ENCODE measurements around the gene FAM3D.

FAM3D gene

DNA sequence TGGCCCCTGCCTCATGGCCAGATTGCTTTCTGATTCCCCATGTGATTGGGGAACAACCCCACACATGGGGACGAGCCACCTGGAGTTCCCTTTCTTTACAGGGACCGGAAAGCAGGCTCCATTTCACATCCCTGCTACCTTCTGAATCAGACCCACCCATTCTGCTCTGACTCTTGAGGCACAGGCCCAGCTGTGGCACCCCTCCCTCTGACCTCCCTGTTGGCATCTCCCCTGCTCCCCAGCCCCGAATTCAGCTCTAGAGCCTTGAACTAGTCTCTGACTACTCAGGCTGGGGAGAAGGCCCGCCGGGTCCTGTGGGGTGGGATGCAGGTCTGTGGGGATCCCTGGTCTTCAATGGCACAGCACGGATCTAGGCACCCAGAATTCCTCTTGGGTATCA lies 12.1 kb downstream of the FAM3D start:
- Mint-ChIP-seq H3K4me3 (no peak overlapping the region), H3K36me3 (ENCODE audit: low read depth) (no peaks in the 10 kb centered on the region), H3K27me3 (peaks cover 4% of the 10 kb centered on the region), H3K9me3 (no peaks in the 10 kb centered on the region), H3K27ac (no peak overlapping the region), H3K4me1 (no peaks in the 10 kb centered on the region)
- ATAC-seq (no peak), DNase-seq (no peak)

GRCh38 chr3:58652624-58653023 lies 13.9 kb downstream of the FAM3D start:
- Mint-ChIP-seq H3K36me3 (ENCODE audit: low read depth) (no peaks in the 10 kb centered on the region), H3K4me3 (no peak overlapping the region), H3K27ac (no peak overlapping the region), H3K4me1 (no peaks in the 10 kb centered on the region), H3K27me3 (peaks cover 4% of the 10 kb centered on the region), H3K9me3 (no peaks in the 10 kb centered on the region)
- DNase-seq (no peak), ATAC-seq (no peak)

GRCh38 chr3:58651276-58651675 lies 15.3 kb downstream of the FAM3D start:
- Mint-ChIP-seq H3K27me3 (peaks cover 4% of the 10 kb centered on the region), H3K36me3 (ENCODE audit: low read depth) (no peaks in the 10 kb centered on the region), H3K4me3 (no peak overlapping the region), H3K9me3 (no peaks in the 10 kb centered on the region), H3K27ac (no peak overlapping the region), H3K4me1 (no peaks in the 10 kb centered on the region)
- DNase-seq (no peak), ATAC-seq (no peak)

- H3K4me1 Mint-ChIP-seq = no peaks in the 10 kb centered on the region
- no peaks in the 10 kb centered on the region for H3K36me3 Mint-ChIP-seq (ENCODE audit: low read depth)
- H3K27ac Mint-ChIP-seq = no peak overlapping the region
- no peaks in the 10 kb centered on the region for H3K9me3 Mint-ChIP-seq
- DNase-seq = no peak
- ATAC-seq = no peak
- H3K27me3 Mint-ChIP-seq = peaks cover 3% of the 10 kb centered on the region
- no peak overlapping the region for H3K4me3 Mint-ChIP-seq
Measured at GRCh38 chr3:58647381-58648141, 19.0 kb downstream of the FAM3D start.

GRCh38 chr3:58646503-58646902 lies 20.1 kb downstream of the FAM3D start:
- DNase-seq = no peak
- Mint-ChIP-seq H3K27me3 (peaks cover 1% of the 10 kb centered on the region), H3K36me3 (ENCODE audit: low read depth) (no peaks in the 10 kb centered on the region), H3K27ac (no peak overlapping the region), H3K4me1 (no peaks in the 10 kb centered on the region), H3K9me3 (no peaks in the 10 kb centered on the region), H3K4me3 (no peak overlapping the region)
- no peak for ATAC-seq

- Mint-ChIP-seq H3K9me3 (no peaks in the 10 kb centered on the region), H3K27me3 (peaks cover 1% of the 10 kb centered on the region), H3K27ac (no peak overlapping the region), H3K4me3 (no peak overlapping the region), H3K36me3 (ENCODE audit: low read depth) (no peaks in the 10 kb centered on the region), H3K4me1 (no peaks in the 10 kb centered on the region)
- ATAC-seq (no peak), DNase-seq (no peak)
Measured at GRCh38 chr3:58645726-58646125, 20.8 kb downstream of the FAM3D start.

- Mint-ChIP-seq H3K36me3 (ENCODE audit: low read depth) (no peaks in the 10 kb centered on the region), H3K27ac (no peak overlapping the region), H3K4me1 (no peaks in the 10 kb centered on the region), H3K9me3 (no peaks in the 10 kb centered on the region), H3K4me3 (no peak overlapping the region), H3K27me3 (peaks cover 1% of the 10 kb centered on the region)
- DNase-seq (no peak), ATAC-seq (no peak)
Measured at GRCh38 chr3:58642846-58643245, 23.7 kb downstream of the FAM3D start.

GRCh38 chr3:58640700-58641372 lies 25.7 kb downstream of the FAM3D start:
- Mint-ChIP-seq H3K4me3 (no peak overlapping the region), H3K4me1 (no peaks in the 10 kb centered on the region), H3K36me3 (ENCODE audit: low read depth) (no peaks in the 10 kb centered on the region), H3K27me3 (peaks cover 1% of the 10 kb centered on the region), H3K9me3 (no peaks in the 10 kb centered on the region), H3K27ac (no peak overlapping the region)
- peak; percentile 90 for ATAC-seq
- DNase-seq = peak; percentile 71

- Mint-ChIP-seq H3K9me3 (no peaks in the 10 kb centered on the region), H3K36me3 (ENCODE audit: low read depth) (no peaks in the 10 kb centered on the region), H3K27me3 (peaks cover 1% of the 10 kb centered on the region), H3K4me3 (no peak overlapping the region), H3K4me1 (no peaks in the 10 kb centered on the region), H3K27ac (no peak overlapping the region)
- DNase-seq (no peak), ATAC-seq (no peak)
Measured at GRCh38 chr3:58639842-58640241, 26.7 kb downstream of the FAM3D start.

DNA sequence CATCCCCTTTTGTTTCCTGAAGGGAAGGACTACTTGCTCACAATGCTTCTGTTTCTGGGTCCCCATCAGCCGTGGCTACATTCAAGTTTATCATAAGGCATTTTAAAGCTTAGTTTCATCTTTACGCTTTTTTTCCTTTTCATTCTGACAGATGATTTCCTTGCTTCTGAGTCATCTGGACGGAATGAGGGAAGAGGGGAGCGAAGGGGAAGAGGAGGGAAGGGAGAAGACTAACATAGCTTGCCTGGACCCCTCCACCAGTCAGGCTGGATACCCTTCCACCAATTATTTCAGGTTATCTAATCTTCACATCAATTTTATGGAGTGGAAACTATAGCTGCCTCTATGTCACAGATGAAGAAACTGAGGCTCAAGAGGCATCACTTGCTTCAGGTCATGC lies 27.6 kb downstream of the FAM3D start:
- H3K9me3 Mint-ChIP-seq = no peaks in the 10 kb centered on the region

DNA sequence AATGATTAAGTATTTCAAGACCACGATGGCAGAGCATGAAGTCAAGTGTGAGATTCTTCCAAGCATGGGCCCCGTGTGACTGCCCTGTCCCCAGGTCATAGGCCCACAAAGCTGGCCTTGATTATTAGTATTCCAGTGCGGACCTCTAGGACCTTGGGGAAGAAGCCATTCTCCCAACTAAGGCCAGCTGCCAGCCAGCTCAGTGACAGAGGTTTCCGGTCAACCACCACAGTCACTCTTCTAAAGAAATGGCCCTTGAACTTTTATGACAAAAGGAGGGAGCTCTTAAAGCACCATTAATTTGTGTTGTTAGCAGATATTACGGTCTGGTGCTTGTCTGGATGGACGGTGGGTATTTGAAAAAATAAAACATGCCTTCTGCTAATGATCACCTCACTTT lies 28.0 kb downstream of the FAM3D start:
- ATAC-seq (no peak), DNase-seq (no peak)
- Mint-ChIP-seq H3K27ac (no peak overlapping the region), H3K4me1 (no peaks in the 10 kb centered on the region), H3K4me3 (no peak overlapping the region), H3K27me3 (peaks cover 1% of the 10 kb centered on the region), H3K9me3 (no peaks in the 10 kb centered on the region), H3K36me3 (ENCODE audit: low read depth) (no peaks in the 10 kb centered on the region)

More for the DNA sequence above, 27.6 kb downstream of the FAM3D start:
- Mint-ChIP-seq H3K27ac (no peak overlapping the region), H3K36me3 (ENCODE audit: low read depth) (no peaks in the 10 kb centered on the region), H3K4me3 (no peak overlapping the region), H3K4me1 (no peaks in the 10 kb centered on the region), H3K27me3 (peaks cover 1% of the 10 kb centered on the region)
- no peak for DNase-seq
- no peak for ATAC-seq

GRCh38 chr3:58637509-58637908 lies 29.1 kb downstream of the FAM3D start:
- H3K4me3 Mint-ChIP-seq = no peak overlapping the region
- no peak overlapping the region for H3K27ac Mint-ChIP-seq
- H3K27me3 Mint-ChIP-seq = no peaks in the 10 kb centered on the region
- ATAC-seq (no peak), DNase-seq (no peak)
- H3K9me3 Mint-ChIP-seq = no peaks in the 10 kb centered on the region
- no peaks in the 10 kb centered on the region for H3K36me3 Mint-ChIP-seq (ENCODE audit: low read depth)
- no peaks in the 10 kb centered on the region for H3K4me1 Mint-ChIP-seq

DNA sequence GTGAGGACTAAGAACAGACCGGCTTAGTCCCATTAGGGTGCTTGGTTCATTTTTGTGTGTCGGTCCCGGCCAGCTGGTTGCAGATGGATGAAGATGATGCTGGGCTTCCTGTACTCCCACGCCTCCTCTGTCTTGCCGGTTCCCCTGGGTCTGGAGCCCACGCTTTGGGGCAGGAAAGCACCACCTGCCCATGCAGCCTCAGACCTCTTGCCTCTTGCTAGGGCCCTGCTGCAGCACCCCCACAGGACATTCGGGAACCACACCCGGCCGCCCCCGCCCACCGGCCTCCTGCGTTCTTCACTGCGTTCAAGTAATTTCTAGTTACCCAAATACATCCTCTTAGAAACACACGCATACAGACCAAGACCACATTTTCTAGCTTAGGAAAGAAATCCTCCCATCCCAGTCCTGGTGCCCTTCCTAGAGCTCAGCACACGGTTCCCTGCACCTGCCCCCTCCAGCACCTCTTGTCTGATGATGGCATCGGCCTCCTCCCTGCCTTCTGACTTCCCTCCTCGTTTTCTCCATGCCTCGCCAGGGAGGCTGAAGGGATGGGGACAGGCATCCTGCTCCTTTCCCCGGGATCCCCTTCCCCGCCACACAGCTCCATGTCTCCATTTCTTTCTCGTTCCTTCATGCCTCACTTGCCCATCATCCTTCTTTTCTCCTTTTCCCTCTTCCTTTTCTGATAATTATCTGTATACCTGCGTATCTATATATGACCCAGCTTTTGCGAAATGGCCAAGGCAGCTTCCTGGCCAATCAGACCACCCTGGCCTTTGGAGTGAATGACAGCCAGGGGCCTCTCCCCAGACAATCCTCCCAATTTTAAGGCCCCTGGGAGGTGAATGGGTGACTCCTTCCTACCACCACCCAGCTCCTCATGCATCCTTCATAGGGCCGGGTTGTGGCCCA lies 30.9 kb downstream of the FAM3D start:
- no peaks in the 10 kb centered on the region for H3K4me1 Mint-ChIP-seq
- H3K9me3 Mint-ChIP-seq = no peaks in the 10 kb centered on the region
- ATAC-seq (no peak), DNase-seq (no peak)
- H3K27ac Mint-ChIP-seq = no peak overlapping the region
- H3K27me3 Mint-ChIP-seq = no peaks in the 10 kb centered on the region
- H3K36me3 Mint-ChIP-seq (ENCODE audit: low read depth) = no peaks in the 10 kb centered on the region
- H3K4me3 Mint-ChIP-seq = no peak overlapping the region

DNA sequence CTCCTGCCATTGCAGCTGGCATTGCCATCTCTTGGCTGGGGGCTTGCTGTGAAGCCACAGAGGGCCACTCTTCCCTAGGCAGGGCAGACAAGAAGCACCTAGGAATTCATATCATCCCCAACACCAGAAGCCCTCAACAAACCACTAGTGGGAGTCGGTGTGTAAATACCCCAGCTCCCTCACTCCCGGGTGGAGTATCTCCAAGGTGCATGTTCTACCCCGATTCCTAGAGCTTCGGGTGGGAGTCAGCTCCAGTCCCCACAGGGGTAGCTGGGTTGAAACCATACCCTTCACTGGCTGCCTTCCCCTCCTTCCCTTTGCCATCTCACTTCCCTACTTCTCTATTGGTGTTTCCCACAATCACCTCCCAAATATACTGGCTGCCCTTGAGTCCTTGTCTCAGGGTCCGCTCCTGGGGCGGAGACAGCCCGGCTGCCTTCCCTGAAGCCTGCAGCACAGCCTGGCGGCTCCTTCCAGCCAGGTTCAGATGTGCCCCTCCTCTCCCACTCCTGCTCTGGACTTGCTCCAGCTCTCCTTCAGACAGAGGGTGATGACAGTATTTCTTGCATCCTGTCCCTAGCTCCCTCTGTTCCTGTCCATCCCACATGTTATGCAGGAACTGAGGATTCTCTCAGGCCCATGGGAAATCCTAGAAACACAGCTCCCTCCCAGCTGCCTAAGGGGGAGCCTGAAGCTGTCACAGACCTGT lies 33.3 kb downstream of the FAM3D start:
- ATAC-seq (no peak), DNase-seq (no peak)
- no peaks in the 10 kb centered on the region for H3K4me1 Mint-ChIP-seq
- no peak overlapping the region for H3K4me3 Mint-ChIP-seq
- no peak overlapping the region for H3K27ac Mint-ChIP-seq
- no peaks in the 10 kb centered on the region for H3K36me3 Mint-ChIP-seq (ENCODE audit: low read depth)
- no peaks in the 10 kb centered on the region for H3K9me3 Mint-ChIP-seq
- no peaks in the 10 kb centered on the region for H3K27me3 Mint-ChIP-seq

Data from activated naive CD8-positive, alpha-beta T cell treated with anti-CD3 and anti-CD28 coated beads, Interleukin-2, amount 50 U/mL, for 24 hours (primary cell).